Smooth muscle cell (in vitro differentiated cells): Measurements from ENCODE around the gene ARHGAP42. TPM values are rescaled to one million over a fixed set of nuclear protein-coding genes. Genes with fewer than 3 reads are reported as not detected.

Experiments used
- DNase-seq: peaks from one replicate; lab custom pipeline; 2025; ENCODE audit not compliant: unreplicated experiment; lab: John Stamatoyannopoulos, UW
- H2AFZ ChIP-seq: fragments of 200-600 bp; sonication (generic); 2 replicates; pipeline ENCODE4 v1.6.0; 2016; ENCODE audit warnings: antibody characterized with exemption, low read depth, mild to moderate bottlenecking
- H3F3A ChIP-seq: fragments of 200-600 bp; sonication (generic); 2 replicates; pipeline ENCODE4 v1.6.0; 2017; ENCODE audit warnings: antibody characterized with exemption, low read depth
- H3K27ac ChIP-seq: fragments of 200-600 bp; sonication (generic); 2 replicates; pipeline ENCODE4 v1.5.1; 2016; ENCODE audit warnings: low read depth, mild to moderate bottlenecking
- H3K27me3 ChIP-seq: fragments of 200-600 bp; sonication (generic); 2 replicates; pipeline ENCODE4 v1.6.1; 2016; ENCODE audit warnings: low read depth, mild to moderate bottlenecking
- H3K36me3 ChIP-seq: fragments of 200-600 bp; sonication (generic); 2 replicates; pipeline ENCODE4 v1.5.1; 2016; ENCODE audit warnings: low read depth
- H3K4me1 ChIP-seq: fragments of 200-600 bp; sonication (generic); 2 replicates; pipeline ENCODE4 v1.5.1; 2016; ENCODE audit warnings: low read depth
- H3K4me2 ChIP-seq: fragments of 200-600 bp; sonication (generic); 2 replicates; pipeline ENCODE4 v1.6.0; 2016; ENCODE audit warnings: mild to moderate bottlenecking
- H3K4me3 ChIP-seq: fragments of 200-600 bp; sonication (generic); 2 replicates; pipeline ENCODE4 v1.5.1; 2016; ENCODE audit warnings: mild to moderate bottlenecking
- H3K79me2 ChIP-seq: fragments of 200-600 bp; sonication (generic); 2 replicates; pipeline ENCODE4 v1.6.0; 2016; ENCODE audit warnings: low read depth, mild to moderate bottlenecking
- H3K9ac ChIP-seq: fragments of 200-600 bp; sonication (generic); 2 replicates; pipeline ENCODE4 v1.6.0; 2016; ENCODE audit warnings: low read depth
- H3K9me3 ChIP-seq: fragments of 200-600 bp; sonication (generic); replicated peaks from 2 replicates; pipeline ENCODE4 v1.5.1; 2016; ENCODE audit warnings: low read depth
- H4K20me1 ChIP-seq: fragments of 200-600 bp; sonication (generic); 2 replicates; pipeline ENCODE4 v1.6.0; 2016; ENCODE audit warnings: low read depth
- WGBS: methylation state at CpG from one replicate; pipeline ENCODE4 v1.1.7; 2016; ENCODE audit warnings: low lambda C conversion rate; 5-methylcytosine and 5-hydroxymethylcytosine counted together
- polyA plus RNA-seq: library from polyadenylated mRNA; unstranded; fragments of >200 nt; fragmentation: Nextera tagmentation; extraction: Ambion mirVana; gene quantifications from 2 replicates; pipeline ENCODE4 v1.2.1, GENCODE V29; 2016
- total RNA-seq: library from RNA; depleted of rRNA; stranded (reverse); fragments of >200 nt; gene quantifications from 2 replicates; pipeline ENCODE4 v1.2.3, GENCODE V29; 2014
- TF ChIP-seq, protein P1 (sequence below): fragments of 200-600 bp; sonication (generic); IDR thresholded peaks from 2 replicates; pipeline ENCODE4 v1.5.1; 2017; ENCODE audit warnings: borderline replicate concordance, mild to moderate bottlenecking, antibody characterized with exemption; ENCODE audit not compliant: insufficient read depth, poor library complexity, severe bottlenecking

The ARHGAP42 gene
- total and polyA plus RNA-seq, 2 experiments from 2014 or later = 12.2 to 53.4 TPM

GRCh38 chr11:100849009-100849900 is 162.2 kb downstream of the ARHGAP42 start:
- Histone ChIP-seq H3K4me1 (peaks cover 5% of the 10 kb centered on the region), H3K4me2 (peak overlapping the region; percentile 72), H3K27ac (peak overlapping the region; percentile 86), H3K79me2 (peaks cover 38% of the 10 kb centered on the region), H3F3A (peaks cover 12% of the 10 kb centered on the region), H3K9me3 (no peaks in the 10 kb centered on the region), H3K4me3 (peak overlapping the region; percentile 17), H3K36me3 (no peaks in the 10 kb centered on the region), H3K9ac (peak overlapping the region; percentile 30), H2AFZ (no peak overlapping the region), H4K20me1 (no peaks in the 10 kb centered on the region), H3K27me3 (no peaks in the 10 kb centered on the region)
- TF ChIP-seq, protein P1, sequence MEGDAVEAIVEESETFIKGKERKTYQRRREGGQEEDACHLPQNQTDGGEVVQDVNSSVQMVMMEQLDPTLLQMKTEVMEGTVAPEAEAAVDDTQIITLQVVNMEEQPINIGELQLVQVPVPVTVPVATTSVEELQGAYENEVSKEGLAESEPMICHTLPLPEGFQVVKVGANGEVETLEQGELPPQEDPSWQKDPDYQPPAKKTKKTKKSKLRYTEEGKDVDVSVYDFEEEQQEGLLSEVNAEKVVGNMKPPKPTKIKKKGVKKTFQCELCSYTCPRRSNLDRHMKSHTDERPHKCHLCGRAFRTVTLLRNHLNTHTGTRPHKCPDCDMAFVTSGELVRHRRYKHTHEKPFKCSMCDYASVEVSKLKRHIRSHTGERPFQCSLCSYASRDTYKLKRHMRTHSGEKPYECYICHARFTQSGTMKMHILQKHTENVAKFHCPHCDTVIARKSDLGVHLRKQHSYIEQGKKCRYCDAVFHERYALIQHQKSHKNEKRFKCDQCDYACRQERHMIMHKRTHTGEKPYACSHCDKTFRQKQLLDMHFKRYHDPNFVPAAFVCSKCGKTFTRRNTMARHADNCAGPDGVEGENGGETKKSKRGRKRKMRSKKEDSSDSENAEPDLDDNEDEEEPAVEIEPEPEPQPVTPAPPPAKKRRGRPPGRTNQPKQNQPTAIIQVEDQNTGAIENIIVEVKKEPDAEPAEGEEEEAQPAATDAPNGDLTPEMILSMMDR = no peak
- DNase-seq = no peak
- 19% methylated on average over 4 of the region's 4 CpGs for WGBS

DNA sequence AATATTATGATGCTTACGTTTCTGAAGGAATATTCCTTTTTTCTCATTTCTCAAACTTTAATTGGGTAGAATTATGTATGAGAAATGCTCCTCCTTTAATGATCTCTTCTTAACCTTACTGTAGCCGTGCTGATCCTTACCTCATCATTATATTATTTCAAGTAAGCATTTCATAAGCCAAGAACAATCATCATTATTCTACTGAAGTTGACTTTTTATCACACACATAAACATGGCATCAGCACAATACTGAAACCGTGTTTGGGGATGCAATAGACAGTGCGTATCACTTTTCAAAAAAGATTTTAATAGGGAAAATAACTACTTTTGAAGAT is 162.8 kb downstream of the ARHGAP42 start:
- Histone ChIP-seq H4K20me1 (no peaks in the 10 kb centered on the region), H3K27me3 (no peaks in the 10 kb centered on the region), H3K79me2 (peaks cover 44% of the 10 kb centered on the region), H3K9me3 (no peaks in the 10 kb centered on the region), H3K4me2 (peak overlapping the region; percentile 72), H2AFZ (no peak overlapping the region), H3K4me1 (peaks cover 5% of the 10 kb centered on the region), H3K4me3 (peak overlapping the region; percentile 17), H3F3A (peaks cover 12% of the 10 kb centered on the region), H3K36me3 (no peaks in the 10 kb centered on the region), H3K9ac (peak overlapping the region; percentile 30), H3K27ac (peak overlapping the region; percentile 86)
- WGBS = 68% methylated on average over 4 of the region's 4 CpGs
- DNase-seq = no peak
- TF ChIP-seq, protein P1 = no peak

DNA sequence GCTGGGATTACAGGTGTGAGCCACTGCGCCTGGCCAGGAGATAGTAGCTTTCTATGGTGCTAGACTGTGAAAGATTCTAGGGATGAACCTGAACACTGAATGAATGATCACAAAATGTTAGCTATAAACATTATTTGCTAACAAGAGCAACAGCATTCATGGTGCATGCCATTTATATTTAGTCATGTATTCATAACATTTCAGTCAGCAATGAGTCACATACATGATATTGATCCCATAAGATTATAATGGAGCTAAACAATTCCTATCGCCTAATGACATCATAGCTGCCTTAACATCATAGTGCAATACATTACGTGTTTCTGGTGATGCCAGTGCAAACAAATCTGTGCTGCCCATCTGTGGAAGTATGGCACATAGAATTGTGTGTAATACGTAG is 164.1 kb downstream of the ARHGAP42 start:
- Histone ChIP-seq H3K36me3 (no peaks in the 10 kb centered on the region), H3K4me1 (peaks cover 11% of the 10 kb centered on the region), H3K4me3 (no peak overlapping the region), H3K9ac (no peak overlapping the region), H2AFZ (no peak overlapping the region), H3K27ac (peak overlapping the region; percentile 86), H3F3A (peaks cover 12% of the 10 kb centered on the region), H3K9me3 (no peaks in the 10 kb centered on the region), H3K4me2 (no peak overlapping the region), H3K27me3 (no peaks in the 10 kb centered on the region), H4K20me1 (no peaks in the 10 kb centered on the region), H3K79me2 (peaks cover 55% of the 10 kb centered on the region)
- TF ChIP-seq, protein P1 = no peak
- WGBS = 90% methylated on average over 4 of the region's 4 CpGs
- no peak for DNase-seq
